BE2C (cell line): ENCODE results near the gene OR9G4.

Source experiments
- DNase-seq: peaks from one replicate; pipeline ENCODE4 v3.0.0-alpha.2; 2020
- H3K27me3 ChIP-seq: fragments of 250-450 bp; sonication (Bioruptor Pico); 2 replicates; pipeline ENCODE4 v1.5.1; 2020; ENCODE audit warnings: mild to moderate bottlenecking
- H3K36me3 ChIP-seq: fragments of 250-450 bp; sonication (Bioruptor Pico); 2 replicates; pipeline ENCODE4 v1.5.1; 2020; ENCODE audit warnings: mild to moderate bottlenecking
- H3K4me1 ChIP-seq: fragments of 250-450 bp; sonication (Bioruptor Pico); 2 replicates; pipeline ENCODE4 v1.5.1; 2020
- H3K4me3 ChIP-seq: 2 replicates; pipeline ENCODE4 v1.5.1; 2011; ENCODE audit warnings: low read depth, low read length
- H3K9me3 ChIP-seq: fragments of 250-450 bp; sonication (Bioruptor Pico); 2 replicates; pipeline ENCODE4 v1.5.1; 2020
- CTCF ChIP-seq: IDR thresholded peaks from 2 replicates; pipeline ENCODE4 v1.5.1; 2012; ENCODE audit warnings: mild to moderate bottlenecking, low read depth, low read length

The OR9G4 gene

DNA sequence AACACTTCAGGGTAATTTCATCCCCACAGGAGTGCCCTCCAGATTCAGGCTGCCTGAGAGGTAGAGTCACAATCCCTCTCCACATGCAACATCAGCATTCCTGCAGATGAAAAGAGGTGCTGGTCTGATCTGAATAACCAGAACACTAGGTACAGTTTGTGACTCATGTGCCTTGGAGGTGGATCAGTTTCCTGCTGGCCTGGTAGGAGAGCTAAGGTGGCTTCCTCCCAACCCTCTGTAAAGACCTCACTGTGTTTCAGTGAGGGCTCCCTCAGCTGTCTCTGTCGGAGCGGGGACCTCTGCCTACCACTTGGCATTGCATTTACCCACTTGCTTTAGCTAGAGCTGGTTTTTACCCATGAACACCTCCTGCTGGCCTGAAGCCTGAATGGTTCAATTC, 42.0 kb downstream of the OR9G4 start:
- no peak for TF ChIP-seq CTCF
- Histone ChIP-seq H3K9me3 (no peaks in the 10 kb centered on the region), H3K36me3 (no peaks in the 10 kb centered on the region), H3K27me3 (no peaks in the 10 kb centered on the region), H3K4me3 (no peak overlapping the region), H3K4me1 (no peaks in the 10 kb centered on the region)
- no peak for DNase-seq

DNA sequence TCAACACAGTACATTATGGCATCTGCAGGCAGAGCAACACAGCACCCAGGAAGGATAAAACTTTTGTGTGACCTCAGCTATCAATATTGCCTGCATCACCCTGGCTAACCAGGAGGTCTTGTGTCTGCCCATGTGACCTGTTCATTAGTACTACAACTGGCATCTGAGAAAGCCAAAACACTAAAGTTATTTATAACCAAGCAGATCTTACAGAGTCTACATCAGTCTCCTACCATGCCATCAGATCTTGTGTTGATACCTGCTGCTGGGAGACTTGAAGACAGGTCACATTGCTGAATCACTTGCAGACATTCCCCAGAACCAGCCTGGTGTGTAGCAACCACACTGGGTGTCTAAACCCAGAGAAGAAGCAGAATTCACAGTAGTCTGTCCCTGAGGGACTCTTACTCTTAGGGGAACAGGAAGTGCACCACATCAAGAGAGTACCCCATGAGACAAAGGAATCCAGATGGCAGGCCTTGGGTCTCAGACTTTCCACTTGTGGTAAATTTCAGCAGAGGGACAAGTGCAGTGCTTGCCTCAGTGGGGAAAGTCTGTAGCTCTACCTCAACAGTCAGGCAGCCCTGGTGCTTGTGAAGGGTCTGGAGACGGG, 42.6 kb downstream of the OR9G4 start:
- H3K9me3 ChIP-seq = no peaks in the 10 kb centered on the region
- no peaks in the 10 kb centered on the region for H3K4me1 ChIP-seq
- no peaks in the 10 kb centered on the region for H3K36me3 ChIP-seq
- no peaks in the 10 kb centered on the region for H3K27me3 ChIP-seq
- DNase-seq = no peak
- no peak for TF ChIP-seq CTCF
- no peak overlapping the region for H3K4me3 ChIP-seq

DNA sequence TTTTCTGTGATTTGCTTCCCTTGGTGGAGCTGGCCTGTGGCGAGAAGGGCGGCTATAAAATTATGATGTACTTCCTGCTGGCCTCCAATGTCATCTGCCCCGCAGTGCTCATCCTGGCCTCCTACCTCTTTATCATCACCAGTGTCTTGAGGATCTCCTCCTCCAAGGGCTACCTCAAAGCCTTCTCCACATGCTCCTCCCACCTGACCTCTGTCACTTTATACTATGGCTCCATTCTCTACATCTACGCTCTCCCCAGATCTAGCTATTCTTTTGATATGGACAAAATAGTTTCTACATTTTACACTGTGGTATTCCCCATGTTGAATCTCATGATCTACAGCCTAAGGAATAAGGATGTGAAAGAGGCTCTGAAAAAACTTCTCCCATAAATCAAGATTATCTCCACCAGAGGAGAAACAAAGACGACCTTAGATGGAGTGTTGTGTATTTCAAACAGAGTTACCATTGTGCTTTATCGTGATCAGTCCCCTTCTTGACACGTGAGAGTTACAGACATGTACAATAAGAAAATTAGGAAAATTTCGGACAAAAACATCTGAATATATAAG, 47.5 kb downstream of the OR9G4 start:
- Histone ChIP-seq H3K4me3 (no peak overlapping the region), H3K9me3 (no peaks in the 10 kb centered on the region), H3K27me3 (no peaks in the 10 kb centered on the region), H3K36me3 (no peaks in the 10 kb centered on the region), H3K4me1 (no peaks in the 10 kb centered on the region)
- no peak for DNase-seq
- no peak for TF ChIP-seq CTCF

DNA sequence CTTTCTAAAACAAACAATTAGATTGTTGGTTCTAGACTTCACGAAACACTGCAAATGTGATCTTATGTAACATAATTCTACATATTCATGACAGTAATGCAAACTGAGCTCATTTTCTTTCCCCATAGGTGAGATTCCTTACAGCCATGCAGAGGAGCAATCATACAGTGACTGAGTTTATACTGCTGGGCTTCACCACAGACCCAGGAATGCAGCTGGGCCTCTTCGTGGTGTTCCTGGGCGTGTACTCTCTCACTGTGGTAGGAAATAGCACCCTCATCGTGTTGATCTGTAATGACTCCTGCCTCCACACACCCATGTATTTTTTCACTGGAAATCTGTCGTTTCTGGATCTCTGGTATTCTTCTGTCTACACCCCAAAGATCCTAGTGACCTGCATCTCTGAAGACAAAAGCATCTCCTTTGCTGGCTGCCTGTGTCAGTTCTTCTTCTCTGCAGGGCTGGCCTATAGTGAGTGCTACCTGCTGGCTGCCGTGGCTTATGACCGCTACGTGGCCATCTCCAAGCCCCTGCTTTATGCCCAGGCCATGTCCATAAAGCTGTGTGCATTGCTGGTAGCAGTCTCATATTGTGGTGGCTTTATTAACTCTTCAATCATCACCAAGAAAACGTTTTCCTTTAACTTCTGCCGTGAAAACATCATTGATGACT, 48.1 kb downstream of the OR9G4 start:
- Histone ChIP-seq H3K36me3 (no peaks in the 10 kb centered on the region), H3K4me3 (no peak overlapping the region), H3K27me3 (no peaks in the 10 kb centered on the region), H3K4me1 (no peaks in the 10 kb centered on the region), H3K9me3 (no peaks in the 10 kb centered on the region)
- no peak for DNase-seq
- TF ChIP-seq CTCF = no peak

DNA sequence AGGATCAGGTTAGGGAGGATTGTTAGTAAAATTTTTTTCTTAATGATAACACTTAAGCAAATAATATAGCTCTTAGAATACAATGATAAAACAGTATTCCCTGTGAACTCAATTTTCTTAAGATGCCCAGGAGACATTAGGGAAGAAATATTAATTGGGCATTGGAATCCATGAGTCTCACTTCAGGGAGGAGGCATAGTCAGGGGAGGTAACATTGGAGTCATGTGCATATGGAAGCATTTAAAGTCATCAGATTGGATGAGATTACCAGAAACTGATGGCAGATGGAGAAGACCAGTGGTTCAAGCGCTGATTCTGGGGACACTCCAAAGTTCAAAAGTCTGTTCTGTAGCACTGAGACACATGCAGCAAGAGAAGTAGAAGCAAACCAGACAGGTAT, 49.7 kb downstream of the OR9G4 start, which contains the start of gene OR9G1:
Gene OR9G1 (plus strand): TSS at position 301 of the 400 bp plus-strand sequence. CDS start 1,293 bp downstream, outside the sequence.
- DNase-seq = no peak
- Histone ChIP-seq H3K9me3 (no peaks in the 10 kb centered on the region), H3K36me3 (no peaks in the 10 kb centered on the region), H3K4me3 (no peak within 1 kb of the TSS), H3K27me3 (no peaks in the 10 kb centered on the region), H3K4me1 (no peaks in the 10 kb centered on the region)
- TF ChIP-seq CTCF = no peak

DNA sequence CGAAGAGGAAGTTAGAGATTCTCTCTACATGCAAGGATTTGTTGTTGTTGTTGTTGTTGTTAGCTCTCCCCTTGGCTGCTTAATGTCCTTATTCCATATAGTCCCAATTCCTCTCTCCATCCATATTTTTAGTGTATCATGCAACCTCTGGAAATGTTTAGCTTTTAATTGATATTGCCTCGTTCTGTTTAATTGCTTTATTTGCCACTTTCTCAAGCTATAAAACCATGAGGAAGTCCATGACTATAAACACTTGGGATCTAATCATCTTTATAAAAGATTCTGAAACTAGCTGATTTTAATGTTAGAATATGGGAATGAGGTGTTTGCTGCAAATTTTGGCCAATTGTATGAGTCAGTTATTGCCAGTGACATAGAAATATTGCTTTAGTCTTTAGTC, 55.1 kb downstream of the OR9G4 start:
- DNase-seq = no peak
- no peak overlapping the region for H3K4me3 ChIP-seq
- TF ChIP-seq CTCF = no peak
- no peaks in the 10 kb centered on the region for H3K36me3 ChIP-seq
- no peaks in the 10 kb centered on the region for H3K4me1 ChIP-seq
- no peaks in the 10 kb centered on the region for H3K9me3 ChIP-seq
- H3K27me3 ChIP-seq = no peaks in the 10 kb centered on the region
